Right lung (tissue), 5 donors: ENCODE data around the gene ADA. TPM values are rescaled to one million over a fixed set of nuclear protein-coding genes. Genes with fewer than 3 reads are reported as not detected.
"Not testable (repeated sequence)": the region's sequence is repeated elsewhere in the genome, so short reads cannot be mapped to it uniquely, and the experiment has no call there.

Experiments
- DNase-seq, 2 donors: peaks; one replicate each; pipeline ENCODE4 v3.0.0-alpha.2; 2013
- polyA plus RNA-seq, 5 donors: library from polyadenylated mRNA; unstranded; fragments of 120-200 nt; gene quantifications; one replicate each; pipeline versions ENCODE4 v1.2.1 to v1.2.3, GENCODE V29; 2013; ENCODE audit warnings: inconsistent platforms in 1 of 5, low replicate concordance in 1 of 5; ENCODE audit not compliant: insufficient read length in 5 of 5, insufficient read depth in 1 of 5

Gene ADA
- polyA plus RNA-seq, 5 donors = 4.8 to 7.9 (median 5.8) TPM

GRCh38 chr20:44681796-44682566 lies 30.5 kb upstream of the ADA start:
- DNase-seq = no peak

- no peak for DNase-seq
These were observed 27.6 kb upstream of the ADA start for GRCh38 chr20:44678990-44679611.

- no peak for DNase-seq
These were observed 26.7 kb upstream of the ADA start for GRCh38 chr20:44678242-44678641.

- DNase-seq = not testable (repeated sequence)
These were observed 20.9 kb upstream of the ADA start for GRCh38 chr20:44672318-44672902.

GRCh38 chr20:44671541-44671940 lies 20.0 kb upstream of the ADA start:
- DNase-seq = not testable (repeated sequence)

GRCh38 chr20:44670851-44671250 lies 19.4 kb upstream of the ADA start:
- not testable (repeated sequence) for DNase-seq

- DNase-seq = no peak
These were observed 14.6 kb upstream of the ADA start for GRCh38 chr20:44666066-44666465.

GRCh38 chr20:44664131-44664530 lies 12.6 kb upstream of the ADA start:
- no peak for DNase-seq

- no peak for DNase-seq
These were observed 10.8 kb upstream of the ADA start for GRCh38 chr20:44662261-44662660.

- no peak for DNase-seq
These were observed 9.1 kb upstream of the ADA start for GRCh38 chr20:44660581-44660980.

- DNase-seq = no peak
These were observed 8.4 kb upstream of the ADA start for GRCh38 chr20:44659931-44660330.

GRCh38 chr20:44658810-44659209 lies 7.3 kb upstream of the ADA start:
- no peak for DNase-seq

GRCh38 chr20:44657875-44658274 lies 6.4 kb upstream of the ADA start:
- no peak for DNase-seq

- no peak for DNase-seq
These were observed 4.9 kb upstream of the ADA start for GRCh38 chr20:44656448-44656847.

- DNase-seq = not testable (repeated sequence)
These were observed 2.7 kb upstream of the ADA start for GRCh38 chr20:44654210-44654609.

- DNase-seq = no peak
These were observed 2.0 kb upstream of the ADA start for GRCh38 chr20:44653546-44653945.

GRCh38 chr20:44651434-44651683 lies 140 bp downstream of the ADA start:
- DNase-seq = no peak

GRCh38 chr20:44650771-44651433 lies 597 bp downstream of the ADA start:
- no peak for DNase-seq

GRCh38 chr20:44649976-44650375 lies 1.5 kb downstream of the ADA start:
- no peak for DNase-seq

- DNase-seq = no peak
These were observed 2.4 kb downstream of the ADA start for GRCh38 chr20:44649126-44649525.

GRCh38 chr20:44648579-44648978 lies 2.9 kb downstream of the ADA start:
- no peak for DNase-seq

- DNase-seq = no peak
These were observed 3.4 kb downstream of the ADA start for GRCh38 chr20:44648068-44648467.
